NCI-H526 (cell line): ENCODE results near the gene TMEM87A.
"Not testable (repeated sequence)": the region's sequence is repeated elsewhere in the genome, so short reads cannot be mapped to it uniquely, and the experiment has no call there.

Experiments used
- DNase-seq, 2 experiments: peaks; one replicate each; lab custom pipeline; 2025; lab: John Stamatoyannopoulos, UW

The TMEM87A gene

DNA sequence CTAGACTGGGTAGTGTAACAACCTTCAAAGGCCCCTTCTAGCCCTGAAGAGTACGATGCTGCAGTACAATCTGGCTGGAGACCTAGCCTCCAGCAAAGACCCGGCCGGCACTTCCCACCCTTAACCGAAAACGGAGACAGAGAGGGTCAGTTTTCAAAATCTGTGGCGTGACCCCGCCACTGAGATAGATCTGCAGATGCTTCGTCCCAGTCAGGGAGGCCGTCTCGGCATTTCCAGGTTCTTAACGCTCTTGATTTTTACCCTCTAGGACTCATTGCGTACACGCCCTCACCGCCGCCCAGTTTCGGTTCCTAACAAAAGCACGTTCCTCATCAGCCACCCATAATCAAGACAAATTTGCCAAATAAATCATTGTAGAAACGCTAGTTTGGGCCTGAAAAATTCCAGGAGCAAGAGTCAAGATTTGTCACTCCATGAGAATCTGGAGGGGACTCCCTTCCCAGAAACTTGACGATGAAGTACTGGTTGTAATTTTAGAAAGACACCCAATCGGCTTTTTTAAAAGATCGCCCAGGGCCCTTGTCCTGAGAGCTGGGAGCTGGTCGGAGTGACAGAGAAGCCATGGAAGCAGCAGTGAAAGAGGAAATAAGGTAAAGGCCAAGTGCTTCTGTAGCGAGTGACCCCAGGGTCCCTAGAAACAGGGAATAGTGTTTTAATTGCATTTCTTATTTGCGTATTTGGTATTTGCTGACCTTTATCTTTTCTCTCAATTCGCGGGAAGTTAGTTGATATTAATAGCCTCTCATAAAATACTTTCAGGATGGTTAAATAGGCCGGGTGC is 868 bp upstream of the TMEM87A start:
- DNase-seq = peak; percentile 48 to 59

- DNase-seq = no peak
Measured at GRCh38 chr15:42270996-42271395, 2.2 kb downstream of the TMEM87A start.

DNA sequence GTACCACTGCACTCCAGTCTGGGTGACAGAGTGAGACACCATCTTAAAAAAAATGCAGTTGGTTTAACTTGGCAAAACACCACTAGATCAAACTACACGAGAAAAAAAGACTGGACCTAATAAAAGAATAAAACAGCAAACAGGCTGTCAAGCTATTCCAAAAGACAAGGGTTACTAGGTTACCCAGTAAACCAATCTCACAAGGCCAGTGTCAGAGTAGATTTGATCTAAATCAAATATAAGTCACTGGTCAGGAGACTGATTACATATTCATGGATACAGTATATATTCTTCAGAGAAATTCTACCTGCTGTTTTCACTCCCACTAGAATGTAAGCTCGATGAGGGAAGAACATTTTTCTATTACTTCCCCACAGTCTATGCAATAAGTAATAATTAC is 2.7 kb downstream of the TMEM87A start:
- peak; percentile 9 to 20 for DNase-seq

GRCh38 chr15:42267286-42267685 is 5.9 kb downstream of the TMEM87A start:
- no peak for DNase-seq

- no peak for DNase-seq
Measured at GRCh38 chr15:42264795-42265194, 8.4 kb downstream of the TMEM87A start.

- DNase-seq = no peak
Measured at GRCh38 chr15:42253300-42253699, 19.9 kb downstream of the TMEM87A start.

- no peak for DNase-seq
Measured at GRCh38 chr15:42240823-42241222, 32.4 kb downstream of the TMEM87A start.

- DNase-seq = no peak
Measured at GRCh38 chr15:42239528-42240182, 33.6 kb downstream of the TMEM87A start.

GRCh38 chr15:42233107-42233506 is 40.1 kb downstream of the TMEM87A start:
- no peak for DNase-seq

DNA sequence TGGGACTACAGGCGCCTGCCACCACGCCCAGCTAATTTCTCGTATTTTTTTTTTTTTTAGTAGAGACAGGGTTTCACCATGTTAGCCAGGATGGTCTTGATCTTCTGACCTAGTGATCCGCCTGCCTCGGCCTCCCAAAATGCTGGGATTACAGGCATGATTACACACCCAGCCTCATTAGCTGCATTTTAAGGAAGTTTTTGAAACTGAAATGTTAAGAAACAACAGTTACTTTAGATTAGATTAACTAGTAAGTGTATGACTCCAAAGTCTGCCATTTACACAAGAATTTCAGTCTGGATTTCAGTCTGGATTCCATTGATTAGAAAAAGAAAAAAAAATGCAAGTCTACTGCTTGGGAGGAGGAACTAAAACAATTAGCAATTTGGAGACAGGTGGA is 40.6 kb downstream of the TMEM87A start:
- no peak for DNase-seq

DNA sequence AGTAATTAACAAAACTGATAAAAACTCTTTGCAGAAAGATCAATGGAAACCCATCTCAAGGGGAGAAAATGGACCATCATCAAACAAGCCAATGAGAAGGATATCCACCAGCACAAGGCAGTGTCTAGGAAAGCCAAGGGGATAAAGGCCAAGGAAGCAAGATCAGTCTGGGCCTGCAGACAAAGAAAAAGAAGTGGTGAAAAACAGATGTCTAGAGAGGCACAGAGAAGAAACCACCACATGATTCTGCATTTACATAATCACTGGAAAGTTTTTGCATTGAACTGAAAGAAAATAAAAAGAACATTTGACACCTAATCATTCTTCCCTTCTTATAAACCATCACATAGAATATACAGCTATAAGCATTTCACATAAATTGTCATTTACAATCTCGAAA is 42.1 kb downstream of the TMEM87A start:
- DNase-seq = no peak

GRCh38 chr15:42228981-42229380 is 44.3 kb downstream of the TMEM87A start:
- DNase-seq = not testable (repeated sequence)

DNA sequence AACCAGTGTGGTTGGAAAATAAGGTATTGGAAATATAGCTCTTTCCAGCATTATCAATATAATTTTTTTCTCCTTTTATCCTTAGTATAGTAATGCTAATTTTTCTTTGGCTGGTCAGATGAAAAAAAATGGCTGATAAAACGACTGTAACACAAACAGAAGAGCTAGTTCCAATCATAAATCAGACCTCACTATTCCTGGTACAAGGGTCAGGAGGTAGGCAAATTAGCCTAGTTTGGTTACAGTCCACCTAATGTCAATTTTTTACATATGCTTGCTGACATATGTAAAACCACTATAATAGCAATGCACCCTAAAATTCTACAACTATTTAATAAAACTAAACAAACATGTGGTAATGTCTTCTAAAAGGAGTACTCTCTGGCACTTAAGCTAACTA is 45.2 kb downstream of the TMEM87A start:
- peak; percentile 92 for DNase-seq

DNA sequence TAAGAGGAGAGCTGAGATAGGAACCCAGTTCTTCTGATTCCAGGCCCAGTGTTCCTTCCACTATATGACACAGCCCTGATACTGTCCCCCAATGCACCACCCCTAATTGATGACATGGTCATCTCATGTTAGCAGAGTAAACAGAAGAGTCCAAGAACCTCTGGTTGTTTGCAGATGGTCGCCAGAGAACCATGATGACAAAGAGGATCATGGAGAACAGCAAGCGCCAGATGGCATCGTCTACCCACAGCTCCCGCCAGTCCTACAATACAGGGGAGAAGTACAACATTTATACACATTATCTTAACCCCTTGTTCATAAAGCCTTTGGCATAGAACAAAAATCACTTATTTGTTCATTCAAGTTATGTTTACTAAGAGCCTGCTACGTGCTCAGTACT is 46.6 kb downstream of the TMEM87A start:
- no peak for DNase-seq

DNA sequence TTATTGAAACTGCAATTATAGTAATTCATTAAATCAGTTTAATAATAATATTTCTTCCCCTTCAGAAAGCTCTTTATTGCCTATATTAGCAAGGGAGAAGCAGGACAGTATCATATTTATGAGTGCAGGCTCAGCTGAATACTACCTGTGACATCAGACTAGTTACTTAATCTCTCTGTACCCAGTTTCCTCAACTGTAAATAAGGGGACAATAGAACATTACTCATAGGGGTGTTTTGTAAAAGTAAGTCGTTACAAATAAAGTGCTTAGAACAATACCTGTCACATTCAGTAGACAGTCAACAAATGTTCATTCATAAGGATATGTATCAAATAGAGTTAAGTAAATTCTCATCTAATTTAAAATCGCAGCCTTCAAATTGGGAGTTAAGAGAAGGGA is 53.0 kb downstream of the TMEM87A start:
- DNase-seq = no peak

DNA sequence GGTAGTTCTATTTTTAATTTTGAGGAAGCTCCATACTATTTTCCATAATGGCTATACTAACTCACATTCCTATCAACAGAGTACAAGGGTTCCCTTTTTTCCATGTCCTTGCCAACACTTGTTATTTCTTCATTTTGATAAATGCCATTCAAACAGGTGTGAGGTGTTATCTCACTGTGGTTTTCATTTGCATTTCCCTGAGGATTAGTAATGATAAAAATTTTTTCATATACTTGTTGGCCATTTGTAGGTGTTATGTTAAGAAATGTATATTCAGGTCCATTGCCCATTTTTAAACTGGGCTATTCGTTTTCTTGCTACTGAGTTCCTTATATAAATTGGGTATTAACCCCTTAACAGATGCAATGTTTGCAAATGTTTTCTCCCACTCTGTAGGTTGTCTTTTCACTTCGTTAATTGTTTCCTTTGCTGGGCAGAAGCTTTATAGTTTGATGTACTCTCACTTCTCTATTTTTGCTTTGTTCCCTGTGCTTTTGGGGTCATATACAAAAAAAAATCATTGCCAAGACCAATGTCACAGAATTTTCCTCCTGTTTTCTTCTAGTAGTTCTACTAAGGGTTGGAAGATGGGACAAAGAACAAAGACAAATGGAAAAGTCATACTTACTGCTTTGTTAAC is 54.2 kb downstream of the TMEM87A start:
- DNase-seq = no peak

DNA sequence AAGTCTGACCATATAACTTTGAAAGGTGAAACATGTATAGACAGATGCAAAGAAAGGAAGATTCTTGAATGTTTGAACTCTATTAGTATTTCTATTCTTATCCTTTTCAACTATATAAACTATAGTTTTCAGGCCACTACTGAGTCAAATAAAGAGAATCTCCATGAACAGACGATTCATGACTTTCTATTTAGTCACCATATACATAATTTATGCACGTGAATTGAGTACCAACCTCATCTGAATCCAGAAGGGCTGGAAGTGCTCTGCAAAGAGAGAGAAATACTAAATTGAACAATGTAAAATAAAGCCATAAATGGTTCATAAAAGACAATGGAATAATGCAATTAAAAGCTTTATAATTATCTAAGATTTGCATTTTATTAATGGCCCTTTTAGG is 55.7 kb downstream of the TMEM87A start:
- DNase-seq = no peak

GRCh38 chr15:42215913-42216829 is 57.1 kb downstream of the TMEM87A start:
- DNase-seq = peak; percentile 84

- peak in 1 of 2 experiments; percentile 48 for DNase-seq
Measured at GRCh38 chr15:42214600-42214999, 58.6 kb downstream of the TMEM87A start.

DNA sequence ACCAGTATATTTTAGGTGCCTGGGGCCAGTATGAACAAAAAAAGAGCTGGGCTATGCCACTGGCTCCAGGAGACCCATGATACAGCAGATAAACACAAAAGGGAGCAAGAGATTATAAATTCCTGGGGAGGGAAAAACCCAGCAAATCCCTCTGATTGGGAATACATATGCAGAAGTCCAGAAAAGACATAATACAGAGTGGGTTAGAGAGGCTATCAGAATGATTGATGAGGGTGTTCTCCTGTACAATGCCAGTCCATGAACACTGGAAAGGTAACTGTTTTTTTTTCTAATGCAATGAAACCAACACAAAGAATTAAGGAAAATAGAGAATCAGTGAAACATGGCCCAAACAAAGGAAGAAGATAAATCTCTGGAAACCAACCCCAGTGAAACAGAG is 59.7 kb downstream of the TMEM87A start:
- DNase-seq = no peak

DNA sequence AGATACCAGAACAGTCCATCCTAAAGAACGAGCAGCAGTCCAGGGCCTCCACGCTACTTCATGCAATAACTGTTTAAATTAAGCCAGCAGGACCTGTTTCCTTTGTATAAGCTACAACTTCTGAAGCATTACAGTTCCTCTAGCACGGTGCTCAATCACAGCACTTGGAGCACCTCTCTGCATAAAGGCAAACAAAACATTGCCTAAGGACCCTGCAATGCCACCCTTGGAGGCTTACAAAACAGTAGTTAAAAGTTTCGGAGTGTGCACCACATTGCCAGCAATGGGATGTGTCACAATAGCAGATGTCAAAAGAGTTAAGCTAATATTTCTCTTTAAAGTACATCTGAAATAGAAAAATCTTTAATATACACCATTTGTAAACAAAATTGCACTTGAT is 62.5 kb downstream of the TMEM87A start:
- no peak for DNase-seq
